ENCODE data around the gene PDZRN4.

DNA sequence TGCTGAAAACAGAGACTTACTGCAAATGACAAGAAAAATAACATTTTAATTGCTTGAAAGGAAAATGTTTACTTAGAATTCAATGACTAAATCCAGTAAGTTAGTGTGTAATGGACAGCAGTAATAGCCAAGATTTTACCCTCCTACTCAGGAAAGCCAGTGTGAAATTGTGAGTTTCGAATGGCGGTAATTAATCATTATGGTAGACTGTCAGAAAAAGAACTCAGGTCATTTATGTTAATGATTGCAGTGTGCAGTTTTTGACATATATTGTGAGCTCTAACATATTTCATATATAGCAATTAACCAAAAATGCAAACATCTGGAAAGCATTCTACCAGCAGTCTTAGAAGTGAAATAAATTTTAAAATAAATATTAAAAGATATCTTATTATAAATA, 60.3 kb downstream of the PDZRN4 start:
- TF ChIP-seq ARNTL (CRISPR knock-in tag; IDR thresholded peaks at IDR 0.05; ENCODE audit: borderline replicate concordance, low read depth): no peak
- TF ChIP-seq, protein P1, sequence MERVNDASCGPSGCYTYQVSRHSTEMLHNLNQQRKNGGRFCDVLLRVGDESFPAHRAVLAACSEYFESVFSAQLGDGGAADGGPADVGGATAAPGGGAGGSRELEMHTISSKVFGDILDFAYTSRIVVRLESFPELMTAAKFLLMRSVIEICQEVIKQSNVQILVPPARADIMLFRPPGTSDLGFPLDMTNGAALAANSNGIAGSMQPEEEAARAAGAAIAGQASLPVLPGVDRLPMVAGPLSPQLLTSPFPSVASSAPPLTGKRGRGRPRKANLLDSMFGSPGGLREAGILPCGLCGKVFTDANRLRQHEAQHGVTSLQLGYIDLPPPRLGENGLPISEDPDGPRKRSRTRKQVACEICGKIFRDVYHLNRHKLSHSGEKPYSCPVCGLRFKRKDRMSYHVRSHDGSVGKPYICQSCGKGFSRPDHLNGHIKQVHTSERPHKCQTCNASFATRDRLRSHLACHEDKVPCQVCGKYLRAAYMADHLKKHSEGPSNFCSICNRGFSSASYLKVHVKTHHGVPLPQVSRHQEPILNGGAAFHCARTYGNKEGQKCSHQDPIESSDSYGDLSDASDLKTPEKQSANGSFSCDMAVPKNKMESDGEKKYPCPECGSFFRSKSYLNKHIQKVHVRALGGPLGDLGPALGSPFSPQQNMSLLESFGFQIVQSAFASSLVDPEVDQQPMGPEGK (CRISPR knock-in tag; IDR thresholded peaks at IDR 0.05; ENCODE audit: borderline replicate concordance): no peak
- TF ChIP-seq ZNF70 (CRISPR knock-in tag; IDR thresholded peaks at IDR 0.05): no peak
- TF ChIP-seq ESRRG (CRISPR knock-in tag; IDR thresholded peaks at IDR 0.05): no peak
- TF ChIP-seq CSDC2 (CRISPR knock-in tag; IDR thresholded peaks at IDR 0.05): no peak
- TF ChIP-seq, protein P2, sequence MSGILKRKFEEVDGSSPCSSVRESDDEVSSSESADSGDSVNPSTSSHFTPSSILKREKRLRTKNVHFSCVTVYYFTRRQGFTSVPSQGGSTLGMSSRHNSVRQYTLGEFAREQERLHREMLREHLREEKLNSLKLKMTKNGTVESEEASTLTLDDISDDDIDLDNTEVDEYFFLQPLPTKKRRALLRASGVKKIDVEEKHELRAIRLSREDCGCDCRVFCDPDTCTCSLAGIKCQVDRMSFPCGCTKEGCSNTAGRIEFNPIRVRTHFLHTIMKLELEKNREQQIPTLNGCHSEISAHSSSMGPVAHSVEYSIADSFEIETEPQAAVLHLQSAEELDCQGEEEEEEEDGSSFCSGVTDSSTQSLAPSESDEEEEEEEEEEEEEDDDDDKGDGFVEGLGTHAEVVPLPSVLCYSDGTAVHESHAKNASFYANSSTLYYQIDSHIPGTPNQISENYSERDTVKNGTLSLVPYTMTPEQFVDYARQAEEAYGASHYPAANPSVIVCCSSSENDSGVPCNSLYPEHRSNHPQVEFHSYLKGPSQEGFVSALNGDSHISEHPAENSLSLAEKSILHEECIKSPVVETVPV (CRISPR knock-in tag; IDR thresholded peaks at IDR 0.05): no peak
- TF ChIP-seq ZC3H10 (CRISPR knock-in tag; IDR thresholded peaks at IDR 0.05): no peak
- no peak for TF ChIP-seq TOX (CRISPR knock-in tag; IDR thresholded peaks at IDR 0.05; ENCODE audit: borderline replicate concordance)
- TF ChIP-seq BACH2 (CRISPR knock-in tag; IDR thresholded peaks at IDR 0.05; ENCODE audit: borderline replicate concordance): no peak
- TF ChIP-seq SNAI2 (CRISPR knock-in tag; IDR thresholded peaks at IDR 0.05): no peak
- no peak for TF ChIP-seq ZFP30 (CRISPR knock-in tag; IDR thresholded peaks at IDR 0.05)
